Osteoblast (primary cell): ENCODE data around the gene HTRA2. TPM values are rescaled to one million over a fixed set of nuclear protein-coding genes. Genes with fewer than 3 reads are reported as not detected.
A peak's percentile ranks its signal among the peaks of the same experiment; 100 is the strongest.

Source experiments
- DNase-seq: peaks from one replicate; pipeline ENCODE4 v3.0.0; 2011; ENCODE audit warnings: low spot score, mixed read lengths; ENCODE audit not compliant: insufficient read length; ENCODE audit errors: missing footprints
- H2AFZ ChIP-seq: 2 replicates; pipeline ENCODE4 v1.6.0; 2011; ENCODE audit warnings: mild to moderate bottlenecking, low read length
- H3K27ac ChIP-seq: 2 replicates; pipeline ENCODE4 v1.5.1; 2011; ENCODE audit warnings: mild to moderate bottlenecking, low read depth, low read length, moderate library complexity
- H3K27me3 ChIP-seq: 2 replicates; pipeline ENCODE4 v1.6.0; 2012; ENCODE audit warnings: mild to moderate bottlenecking, control low read depth, inconsistent platforms, low read length, moderate library complexity; ENCODE audit not compliant: insufficient read depth
- H3K36me3 ChIP-seq: 2 replicates; pipeline ENCODE4 v1.5.1; 2011; ENCODE audit warnings: mild to moderate bottlenecking, low read length, control low read depth, moderate library complexity; ENCODE audit not compliant: insufficient read depth
- H3K4me1 ChIP-seq: 2 replicates; pipeline ENCODE4 v1.5.1; 2011; ENCODE audit warnings: mild to moderate bottlenecking, low read length, control low read depth, moderate library complexity; ENCODE audit not compliant: insufficient read depth
- H3K4me2 ChIP-seq: 2 replicates; pipeline ENCODE4 v1.6.0; 2011; ENCODE audit warnings: mild to moderate bottlenecking, low read length; ENCODE audit not compliant: insufficient read depth
- H3K4me3 ChIP-seq: fragments of 200-600 bp; sonication (generic); 3 replicates; pipeline ENCODE4 v1.5.1; 2012; ENCODE audit warnings: mild to moderate bottlenecking, low read length, inconsistent platforms; ENCODE audit not compliant: insufficient read depth
- H3K79me2 ChIP-seq: 2 replicates; pipeline ENCODE4 v1.6.0; 2012; ENCODE audit warnings: mild to moderate bottlenecking, low read length, control low read depth, inconsistent platforms; ENCODE audit not compliant: insufficient read depth
- H3K9me3 ChIP-seq: 2 replicates; pipeline ENCODE4 v1.5.1; 2011; ENCODE audit warnings: low read depth, low read length, control low read depth
- H4K20me1 ChIP-seq: 2 replicates; pipeline ENCODE4 v1.6.0; 2012; ENCODE audit warnings: mild to moderate bottlenecking, low read length, control low read depth; ENCODE audit not compliant: insufficient read depth
- total RNA-seq: library from RNA; depleted of rRNA; stranded (reverse); fragments of >200 nt; gene quantifications from 2 replicates; pipeline ENCODE4 v1.2.3, GENCODE V29; 2012
- TF ChIP-seq, protein P1 (sequence below): IDR thresholded peaks from 2 replicates; pipeline ENCODE4 v1.5.1; 2011; ENCODE audit warnings: mild to moderate bottlenecking, low read depth, low read length, moderate library complexity; ENCODE audit errors: extremely low read depth

Gene HTRA2
- total RNA-seq, 1 donor: 51.8 TPM

DNA sequence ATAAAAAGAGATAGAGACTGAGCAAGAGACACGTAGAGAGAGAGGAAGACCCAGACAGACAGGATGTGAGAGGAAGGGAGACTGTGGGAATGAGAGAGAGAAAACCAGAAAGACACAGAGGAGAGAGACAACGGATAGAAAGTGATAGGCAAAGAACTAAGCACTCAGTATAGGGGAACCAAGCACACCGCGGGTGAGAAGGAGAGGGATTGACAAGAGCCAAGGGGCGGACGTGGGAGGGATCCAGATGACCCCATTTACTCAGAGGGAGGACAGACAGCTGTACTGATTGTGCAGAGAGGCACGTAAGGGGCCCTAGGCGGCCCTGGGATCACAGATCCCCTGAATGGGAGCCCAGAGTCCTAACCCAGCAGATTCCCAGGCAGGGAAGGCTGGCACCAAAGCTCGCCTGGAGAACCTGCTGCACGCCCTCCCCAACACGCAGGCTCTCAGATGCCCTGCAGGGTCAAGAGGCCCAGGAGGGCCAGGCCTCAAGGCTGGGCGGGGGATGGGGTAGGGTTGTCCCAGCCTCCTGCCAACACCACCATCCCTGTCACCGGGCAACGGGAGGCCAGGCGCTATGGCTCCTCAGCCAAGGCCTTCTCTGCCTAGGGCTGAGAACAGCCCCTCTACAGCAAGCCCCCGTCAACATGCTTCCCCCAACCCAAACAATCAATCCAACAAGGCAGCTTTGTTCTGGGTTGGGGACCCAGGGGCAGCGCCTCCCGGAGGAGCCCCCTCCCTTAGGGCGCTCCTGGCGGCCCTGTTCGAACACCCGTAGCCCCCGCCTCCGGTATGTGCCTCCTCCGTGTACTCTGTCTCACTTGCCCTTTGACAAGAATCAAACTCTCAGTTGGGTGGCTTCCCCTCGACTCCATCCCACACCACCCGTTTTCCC, 23.4 kb downstream of the HTRA2 start:
- Histone ChIP-seq H3K4me3 (peak overlapping the region; percentile 93), H2AFZ (peak overlapping the region; percentile 70), H3K4me1 (peaks cover 70% of the 10 kb centered on the region), H3K27ac (peak overlapping the region; percentile 93), H3K36me3 (peaks cover 57% of the 10 kb centered on the region), H3K27me3 (no peaks in the 10 kb centered on the region), H3K4me2 (peak overlapping the region; percentile 91), H3K79me2 (peaks cover 87% of the 10 kb centered on the region), H3K9me3 (no peaks in the 10 kb centered on the region), H4K20me1 (peaks cover 3% of the 10 kb centered on the region)
- peak; percentile 89 for DNase-seq
- TF ChIP-seq, protein P1, sequence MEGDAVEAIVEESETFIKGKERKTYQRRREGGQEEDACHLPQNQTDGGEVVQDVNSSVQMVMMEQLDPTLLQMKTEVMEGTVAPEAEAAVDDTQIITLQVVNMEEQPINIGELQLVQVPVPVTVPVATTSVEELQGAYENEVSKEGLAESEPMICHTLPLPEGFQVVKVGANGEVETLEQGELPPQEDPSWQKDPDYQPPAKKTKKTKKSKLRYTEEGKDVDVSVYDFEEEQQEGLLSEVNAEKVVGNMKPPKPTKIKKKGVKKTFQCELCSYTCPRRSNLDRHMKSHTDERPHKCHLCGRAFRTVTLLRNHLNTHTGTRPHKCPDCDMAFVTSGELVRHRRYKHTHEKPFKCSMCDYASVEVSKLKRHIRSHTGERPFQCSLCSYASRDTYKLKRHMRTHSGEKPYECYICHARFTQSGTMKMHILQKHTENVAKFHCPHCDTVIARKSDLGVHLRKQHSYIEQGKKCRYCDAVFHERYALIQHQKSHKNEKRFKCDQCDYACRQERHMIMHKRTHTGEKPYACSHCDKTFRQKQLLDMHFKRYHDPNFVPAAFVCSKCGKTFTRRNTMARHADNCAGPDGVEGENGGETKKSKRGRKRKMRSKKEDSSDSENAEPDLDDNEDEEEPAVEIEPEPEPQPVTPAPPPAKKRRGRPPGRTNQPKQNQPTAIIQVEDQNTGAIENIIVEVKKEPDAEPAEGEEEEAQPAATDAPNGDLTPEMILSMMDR: no peak

DNA sequence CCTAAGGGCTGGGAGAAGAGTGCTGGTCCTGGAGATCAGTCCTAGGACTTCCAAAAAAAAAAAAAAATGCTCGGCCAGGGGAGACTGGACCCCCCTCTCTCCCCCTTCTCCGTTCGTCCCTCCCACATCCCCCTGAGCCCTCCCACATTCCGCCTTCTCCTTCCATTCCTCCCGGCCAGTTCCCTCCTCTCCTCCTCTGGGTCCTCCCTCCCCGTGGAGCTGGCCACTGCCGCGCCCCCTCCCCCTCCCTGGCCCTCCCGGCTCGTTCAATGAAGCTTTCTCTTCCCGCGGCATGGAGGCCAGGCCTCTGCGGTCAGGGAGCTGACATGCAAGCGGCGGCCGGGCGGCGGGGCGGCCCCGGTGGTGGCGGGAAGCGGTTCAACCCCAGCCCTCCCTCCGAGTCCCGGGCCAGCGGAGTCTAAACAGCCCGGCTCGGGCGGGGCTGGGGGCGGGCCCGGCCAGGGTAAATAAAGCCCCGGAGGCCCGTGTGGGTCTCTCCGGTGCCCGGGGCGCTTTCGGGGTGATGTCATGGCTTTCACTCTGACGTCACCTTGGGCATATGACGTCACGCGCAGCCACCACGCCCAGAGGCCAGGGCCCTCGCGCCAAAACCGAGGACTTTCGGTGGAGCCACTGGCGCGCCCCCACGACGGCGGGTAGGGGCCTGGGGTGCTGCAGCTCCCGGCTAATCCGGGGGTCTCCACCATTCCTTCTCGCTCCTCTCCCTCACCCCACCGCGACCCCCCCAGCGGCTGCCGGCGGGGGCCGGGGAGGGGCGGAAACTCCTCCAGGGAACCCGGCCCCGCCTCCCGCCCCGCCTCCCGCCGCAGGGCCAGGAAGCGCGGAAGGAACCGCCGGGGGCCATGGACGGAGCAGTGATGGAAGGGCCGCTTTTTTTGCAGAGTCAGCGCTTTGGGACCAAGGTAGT, 24.4 kb downstream of the HTRA2 start, which contains the start of the genes DOK1 and LOXL3:
Gene DOK1, plus strand, starts transcription at position 829 of the 928 bp plus-strand sequence. Its CDS starts 35 bp downstream, at position 864.
Gene LOXL3, minus strand, starts transcription at position 51 of the 928 bp plus-strand sequence. CDS start 1,308 bp downstream, outside the sequence.
- peaks cover 3% of the 10 kb centered on the region for H4K20me1 ChIP-seq
- H3K4me1 ChIP-seq: peaks cover 73% of the 10 kb centered on the region
- DNase-seq: peak; percentile 99
- TF ChIP-seq, protein P1: no peak
- peaks cover 53% of the 10 kb centered on the region for H3K36me3 ChIP-seq
- no peaks in the 10 kb centered on the region for H3K9me3 ChIP-seq
- H3K4me3 ChIP-seq: peak within 1 kb of the TSS; percentile 93
- peak within 1 kb of the TSS; percentile 93 for H3K27ac ChIP-seq
- peak within 1 kb of the TSS; percentile 91 for H3K4me2 ChIP-seq
- H3K79me2 ChIP-seq: peaks cover 81% of the 10 kb centered on the region
- H3K27me3 ChIP-seq: no peaks in the 10 kb centered on the region
- peak within 1 kb of the TSS; percentile 82 for H2AFZ ChIP-seq

DNA sequence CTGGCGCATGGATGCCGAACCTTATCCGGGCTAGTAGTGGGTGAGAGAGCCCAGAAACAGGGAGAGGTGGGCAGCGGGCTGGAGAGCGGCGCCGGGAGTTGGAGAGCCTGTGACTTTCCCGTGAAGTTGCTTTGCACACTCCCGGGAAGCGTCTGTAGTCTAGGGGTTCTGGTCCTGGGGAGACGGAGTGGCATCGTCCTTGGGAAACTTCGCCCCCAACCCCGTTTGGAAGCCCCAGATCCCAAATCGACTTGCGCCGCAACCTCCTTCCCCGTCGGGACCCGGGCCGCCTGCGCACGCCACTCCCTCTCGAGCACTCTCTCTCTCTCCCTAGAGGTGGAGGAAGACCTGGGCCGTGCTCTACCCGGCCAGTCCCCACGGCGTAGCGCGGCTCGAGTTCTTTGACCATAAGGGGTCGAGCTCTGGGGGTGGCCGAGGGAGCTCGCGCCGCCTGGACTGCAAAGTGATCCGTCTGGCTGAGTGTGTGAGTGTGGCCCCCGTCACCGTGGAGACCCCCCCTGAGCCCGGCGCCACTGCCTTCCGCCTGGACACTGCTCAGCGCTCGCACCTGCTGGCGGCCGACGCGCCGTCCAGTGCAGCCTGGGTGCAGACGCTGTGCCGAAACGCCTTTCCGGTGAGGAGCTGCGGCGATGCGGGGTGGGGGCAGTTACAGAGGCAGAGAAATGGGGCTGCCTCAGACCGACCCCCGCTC, 25.2 kb downstream of the HTRA2 start:
- Histone ChIP-seq H3K36me3 (peaks cover 45% of the 10 kb centered on the region), H3K4me2 (peak overlapping the region; percentile 91), H2AFZ (peak overlapping the region; percentile 82), H3K79me2 (peaks cover 72% of the 10 kb centered on the region), H3K9me3 (no peaks in the 10 kb centered on the region), H3K4me3 (peak overlapping the region; percentile 93), H3K4me1 (peaks cover 66% of the 10 kb centered on the region), H3K27ac (peak overlapping the region; percentile 93), H4K20me1 (peaks cover 3% of the 10 kb centered on the region), H3K27me3 (no peaks in the 10 kb centered on the region)
- TF ChIP-seq, protein P1: no peak
- DNase-seq: peak; percentile 92
